ENCODE data around the gene CNBD2. TPM values are rescaled to one million over a fixed set of nuclear protein-coding genes. Genes with fewer than 3 reads are reported as not detected.

CNBD2 gene
- total RNA-seq, 5 donors from 2014 or later (not counting 1 experiment from before 2014, with no cell fraction given) = 5.3 to 20.1 (median 7.4) TPM

GRCh38 chr20:35978041-35978513, 9.7 kb downstream of the CNBD2 start:
- Mint-ChIP-seq H3K27ac (no peak overlapping the region), H3K4me1 (no peaks in the 10 kb centered on the region)
- CTCF ChIA-PET = interaction anchor here in 1 of 2 donors (1.6 kb wide), 1 partner anchor 15 kb away, joined by 5 read pairs; no protein-coding TSS in a partner anchor

GRCh38 chr20:35979544-35979943, 11.2 kb downstream of the CNBD2 start:
- DNase-seq (no peak), ATAC-seq (replicated peaks in 1 of 4) (no peak)
- Histone ChIP-seq H3K27ac (ENCODE audit: low read length) (no peak overlapping the region), H3K27me3 (replicated peaks in 1 of 2; ENCODE audit: control insufficient read depth in 2 of 2, extremely low read depth in 1 of 2, insufficient read depth in 2 of 2, low read length in 1 of 2) (peaks cover 0 to 3% of the 10 kb centered on the region in 2 experiments), H3K36me3 (ENCODE audit: control insufficient read depth in 2 of 2, extremely low read depth in 1 of 2, insufficient read depth in 1 of 2, low read length in 1 of 2) (no peaks in the 10 kb centered on the region), H3K4me1 (ENCODE audit: control insufficient read depth in 1 of 2, extremely low read depth in 1 of 2, insufficient read depth in 2 of 2, low read length in 2 of 2) (no peaks in the 10 kb centered on the region), H3K4me3 (ENCODE audit: control insufficient read depth in 1 of 2, extremely low read depth in 1 of 2, low read length in 1 of 2) (no peak overlapping the region), H3K9me3 (no peaks in the 10 kb centered on the region)
- CTCF ChIA-PET = interaction anchor here in 1 of 2 donors (1.6 kb wide), 1 partner anchor 13 kb away, joined by 3 read pairs; no protein-coding TSS in a partner anchor
- Mint-ChIP-seq H3K36me3 (no peaks in the 10 kb centered on the region), H3K4me1 (no peaks in the 10 kb centered on the region), H3K27me3 (peaks cover 4 to 5% of the 10 kb centered on the region in 2 donors), H3K9me3 (no peaks in the 10 kb centered on the region), H3K27ac (no peak overlapping the region), H3K4me3 (no peak overlapping the region)
- POLR2A ChIA-PET = interaction anchor here in 1 of 2 donors (0.6 kb wide), 1 partner anchor 67 kb away, joined by 3 read pairs; no protein-coding TSS in a partner anchor
- WGBS (ENCODE audit: insufficient coverage) = 69% methylated on average over 4 of the region's 5 CpGs

More at GRCh38 chr20:35978041-35978513, 9.7 kb downstream of the CNBD2 start:
- Histone ChIP-seq H3K9me3 (no peaks in the 10 kb centered on the region), H3K27me3 (replicated peaks in 1 of 2; ENCODE audit: control insufficient read depth in 2 of 2, extremely low read depth in 1 of 2, insufficient read depth in 2 of 2, low read length in 1 of 2) (peaks cover 0 to 6% of the 10 kb centered on the region in 2 experiments), H3K4me3 (ENCODE audit: control insufficient read depth in 1 of 2, extremely low read depth in 1 of 2, low read length in 1 of 2) (no peak overlapping the region), H3K27ac (ENCODE audit: low read length) (no peak overlapping the region), H3K4me1 (ENCODE audit: control insufficient read depth in 1 of 2, extremely low read depth in 1 of 2, insufficient read depth in 2 of 2, low read length in 2 of 2) (no peaks in the 10 kb centered on the region), H3K36me3 (ENCODE audit: control insufficient read depth in 2 of 2, extremely low read depth in 1 of 2, insufficient read depth in 1 of 2, low read length in 1 of 2) (no peaks in the 10 kb centered on the region)
- POLR2A ChIA-PET = no interaction called here
- H3K4me3 Mint-ChIP-seq = no peak overlapping the region
- WGBS (ENCODE audit: insufficient coverage) = 95% methylated on average over 3 of the region's 9 CpGs
- no peak for DNase-seq
- H3K27me3 Mint-ChIP-seq = peaks cover 4% of the 10 kb centered on the region in 2 donors
- no peaks in the 10 kb centered on the region for H3K9me3 Mint-ChIP-seq
- no peak for ATAC-seq (replicated peaks in 1 of 4)
- H3K36me3 Mint-ChIP-seq = no peaks in the 10 kb centered on the region

GRCh38 chr20:35981969-35982368, 13.6 kb downstream of the CNBD2 start:
- Histone ChIP-seq H3K4me1 (ENCODE audit: control insufficient read depth in 1 of 2, extremely low read depth in 1 of 2, insufficient read depth in 2 of 2, low read length in 2 of 2) (no peaks in the 10 kb centered on the region), H3K27ac (ENCODE audit: low read length) (no peak overlapping the region), H3K9me3 (no peaks in the 10 kb centered on the region), H3K36me3 (ENCODE audit: control insufficient read depth in 2 of 2, extremely low read depth in 1 of 2, insufficient read depth in 1 of 2, low read length in 1 of 2) (no peaks in the 10 kb centered on the region), H3K4me3 (ENCODE audit: control insufficient read depth in 1 of 2, extremely low read depth in 1 of 2, low read length in 1 of 2) (no peak overlapping the region), H3K27me3 (replicated peaks in 1 of 2; ENCODE audit: control insufficient read depth in 2 of 2, extremely low read depth in 1 of 2, insufficient read depth in 2 of 2, low read length in 1 of 2) (peaks cover 0 to 3% of the 10 kb centered on the region in 2 experiments)
- CTCF ChIA-PET = interaction anchor here in 1 of 2 donors (0.6 kb wide), 1 partner anchor 414 kb away, joined by 3 read pairs; no protein-coding TSS in a partner anchor
- POLR2A ChIA-PET = no interaction called here
- 59% methylated on average over 3 of the region's 3 CpGs for WGBS (ENCODE audit: insufficient coverage)
- no peaks in the 10 kb centered on the region for H3K9me3 Mint-ChIP-seq
- DNase-seq (no peak), ATAC-seq (replicated peaks in 1 of 4) (no peak)
- H3K4me1 Mint-ChIP-seq = no peaks in the 10 kb centered on the region
- H3K27ac Mint-ChIP-seq = no peak overlapping the region
- no peak overlapping the region for H3K4me3 Mint-ChIP-seq
- H3K36me3 Mint-ChIP-seq = no peaks in the 10 kb centered on the region
- peaks cover 4 to 5% of the 10 kb centered on the region in 2 donors for H3K27me3 Mint-ChIP-seq

GRCh38 chr20:35984382-35984781, 16.0 kb downstream of the CNBD2 start:
- ChIA-PET CTCF (interaction anchor here in 1 of 2 donors (1.2 kb wide), 1 partner anchor 8 kb away, joined by 5 read pairs; no protein-coding TSS in a partner anchor), POLR2A (no interaction called here)
- Histone ChIP-seq H3K4me3 (ENCODE audit: control insufficient read depth in 1 of 2, extremely low read depth in 1 of 2, low read length in 1 of 2) (no peak overlapping the region), H3K27ac (ENCODE audit: low read length) (no peak overlapping the region), H3K36me3 (ENCODE audit: control insufficient read depth in 2 of 2, extremely low read depth in 1 of 2, insufficient read depth in 1 of 2, low read length in 1 of 2) (no peaks in the 10 kb centered on the region), H3K4me1 (ENCODE audit: control insufficient read depth in 1 of 2, extremely low read depth in 1 of 2, insufficient read depth in 2 of 2, low read length in 2 of 2) (no peaks in the 10 kb centered on the region), H3K27me3 (replicated peaks in 1 of 2; ENCODE audit: control insufficient read depth in 2 of 2, extremely low read depth in 1 of 2, insufficient read depth in 2 of 2, low read length in 1 of 2) (peaks cover 0 to 5% of the 10 kb centered on the region in 2 experiments), H3K9me3 (no peaks in the 10 kb centered on the region)
- Mint-ChIP-seq H3K36me3 (no peaks in the 10 kb centered on the region), H3K9me3 (no peaks in the 10 kb centered on the region), H3K27ac (no peak overlapping the region), H3K27me3 (peaks cover 4 to 9% of the 10 kb centered on the region in 2 donors), H3K4me1 (no peaks in the 10 kb centered on the region), H3K4me3 (no peak overlapping the region)
- no peak for DNase-seq
- WGBS (ENCODE audit: insufficient coverage) = 50% methylated on average over 1 of the region's 6 CpGs
- ATAC-seq (replicated peaks in 1 of 4) = no peak

- peaks cover 0 to 10% of the 10 kb centered on the region in 2 experiments for H3K27me3 ChIP-seq (replicated peaks in 1 of 2; ENCODE audit: control insufficient read depth in 2 of 2, extremely low read depth in 1 of 2, insufficient read depth in 2 of 2, low read length in 1 of 2)
- ChIA-PET CTCF (no interaction called here), POLR2A (no interaction called here)
- no CpG with 5 or more reads among the region's 2 CpGs for WGBS (ENCODE audit: insufficient coverage)
- H3K4me1 ChIP-seq (ENCODE audit: control insufficient read depth in 1 of 2, extremely low read depth in 1 of 2, insufficient read depth in 2 of 2, low read length in 2 of 2) = no peaks in the 10 kb centered on the region
- no peaks in the 10 kb centered on the region for H3K36me3 ChIP-seq (ENCODE audit: control insufficient read depth in 2 of 2, extremely low read depth in 1 of 2, insufficient read depth in 1 of 2, low read length in 1 of 2)
- H3K9me3 ChIP-seq = no peaks in the 10 kb centered on the region
- Mint-ChIP-seq H3K36me3 (no peaks in the 10 kb centered on the region), H3K4me3 (no peak overlapping the region), H3K27me3 (peaks cover 4 to 14% of the 10 kb centered on the region in 2 donors), H3K4me1 (no peaks in the 10 kb centered on the region), H3K27ac (no peak overlapping the region), H3K9me3 (no peaks in the 10 kb centered on the region)
- H3K4me3 ChIP-seq (ENCODE audit: control insufficient read depth in 1 of 2, extremely low read depth in 1 of 2, low read length in 1 of 2) = no peak overlapping the region
- H3K27ac ChIP-seq (ENCODE audit: low read length) = no peak overlapping the region
- ATAC-seq (replicated peaks in 1 of 4) (no peak), DNase-seq (no peak)
Observed at GRCh38 chr20:35985806-35986205, 17.4 kb downstream of the CNBD2 start.

- no peak overlapping the region for H3K4me3 ChIP-seq (ENCODE audit: control insufficient read depth in 1 of 2, extremely low read depth in 1 of 2, low read length in 1 of 2)
- Mint-ChIP-seq H3K27ac (no peak overlapping the region), H3K36me3 (no peaks in the 10 kb centered on the region), H3K27me3 (peaks cover 0 to 10% of the 10 kb centered on the region in 2 donors), H3K9me3 (no peaks in the 10 kb centered on the region), H3K4me1 (peaks cover 3 to 8% (median 3%) of the 10 kb centered on the region in 3 donors), H3K4me3 (no peak overlapping the region)
- no peaks in the 10 kb centered on the region for H3K4me1 ChIP-seq (ENCODE audit: control insufficient read depth in 1 of 2, extremely low read depth in 1 of 2, insufficient read depth in 2 of 2, low read length in 2 of 2)
- no CpG with 5 or more reads among the region's 2 CpGs for WGBS (ENCODE audit: insufficient coverage)
- H3K9me3 ChIP-seq = no peaks in the 10 kb centered on the region
- POLR2A ChIA-PET = no interaction called here
- peaks cover 0 to 8% of the 10 kb centered on the region in 2 experiments for H3K27me3 ChIP-seq (replicated peaks in 1 of 2; ENCODE audit: control insufficient read depth in 2 of 2, extremely low read depth in 1 of 2, insufficient read depth in 2 of 2, low read length in 1 of 2)
- CTCF ChIA-PET = interaction anchor here in 1 of 2 donors (0.6 to 3.0 kb wide), 2 partner anchors 150 to 233 kb away, joined by 3 to 22 read pairs; no protein-coding TSS in a partner anchor
- ATAC-seq (replicated peaks in 1 of 4) (no peak), DNase-seq (no peak)
- no peaks in the 10 kb centered on the region for H3K36me3 ChIP-seq (ENCODE audit: control insufficient read depth in 2 of 2, extremely low read depth in 1 of 2, insufficient read depth in 1 of 2, low read length in 1 of 2)
- H3K27ac ChIP-seq (ENCODE audit: low read length) = no peak overlapping the region
Observed at GRCh38 chr20:35988910-35989463, 20.6 kb downstream of the CNBD2 start.
